AG04449 (cell line): ENCODE results near the gene CPEB3.

Source experiments
- CTCF ChIA-PET: fragments of 350-600 bp; formaldehyde crosslinking; extraction: SDS; loops from one replicate; lab custom pipeline; 2021; ENCODE audit warnings: antibody characterized with exemption; lab: Yijun Ruan, JAX
- POLR2A ChIA-PET: fragments of 400-600, 350-600 bp; formaldehyde crosslinking; extraction: SDS; loops from one replicate; lab custom pipeline; 2020; ENCODE audit warnings: antibody characterized with exemption, inconsistent platforms; lab: Yijun Ruan, JAX
- DNase-seq: peaks from one replicate; pipeline ENCODE4 v3.0.0-alpha.2; 2010; ENCODE audit warnings: low read depth, low spot score
- H3K4me3 ChIP-seq: 2 replicates; pipeline ENCODE4 v1.5.1; 2011; ENCODE audit warnings: low read depth, mild to moderate bottlenecking, control low read depth, low read length
- TF ChIP-seq, protein P1 (sequence below): IDR thresholded peaks from one replicate; pipeline ENCODE4 v1.5.1; 2011; ENCODE audit warnings: mild to moderate bottlenecking, moderate library complexity, low read length, control low read depth, inconsistent platforms; ENCODE audit not compliant: insufficient read depth; ENCODE audit errors: missing control alignments

Gene CPEB3

DNA sequence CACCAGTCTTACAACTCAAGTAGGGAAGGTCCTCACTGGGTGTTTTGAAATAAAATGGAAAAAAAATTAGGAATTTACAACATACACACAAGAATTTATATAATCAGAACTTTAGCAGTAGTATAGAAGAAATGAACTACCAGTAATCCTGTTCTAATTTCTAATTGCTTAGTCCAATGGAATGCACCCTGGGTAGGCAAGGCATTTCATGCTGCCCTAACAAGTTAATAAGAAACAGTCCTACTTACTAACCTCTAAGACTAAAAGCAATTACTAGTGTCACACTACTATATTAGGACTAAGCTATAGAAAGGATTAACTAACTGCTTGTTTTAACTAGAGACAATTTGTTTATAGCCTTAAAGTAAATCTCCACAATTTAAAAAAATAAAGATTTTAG is 209.2 kb downstream of the CPEB3 start:
- no peak for DNase-seq
- ChIA-PET CTCF (no interaction called here), POLR2A (no interaction called here)
- TF ChIP-seq, protein P1, sequence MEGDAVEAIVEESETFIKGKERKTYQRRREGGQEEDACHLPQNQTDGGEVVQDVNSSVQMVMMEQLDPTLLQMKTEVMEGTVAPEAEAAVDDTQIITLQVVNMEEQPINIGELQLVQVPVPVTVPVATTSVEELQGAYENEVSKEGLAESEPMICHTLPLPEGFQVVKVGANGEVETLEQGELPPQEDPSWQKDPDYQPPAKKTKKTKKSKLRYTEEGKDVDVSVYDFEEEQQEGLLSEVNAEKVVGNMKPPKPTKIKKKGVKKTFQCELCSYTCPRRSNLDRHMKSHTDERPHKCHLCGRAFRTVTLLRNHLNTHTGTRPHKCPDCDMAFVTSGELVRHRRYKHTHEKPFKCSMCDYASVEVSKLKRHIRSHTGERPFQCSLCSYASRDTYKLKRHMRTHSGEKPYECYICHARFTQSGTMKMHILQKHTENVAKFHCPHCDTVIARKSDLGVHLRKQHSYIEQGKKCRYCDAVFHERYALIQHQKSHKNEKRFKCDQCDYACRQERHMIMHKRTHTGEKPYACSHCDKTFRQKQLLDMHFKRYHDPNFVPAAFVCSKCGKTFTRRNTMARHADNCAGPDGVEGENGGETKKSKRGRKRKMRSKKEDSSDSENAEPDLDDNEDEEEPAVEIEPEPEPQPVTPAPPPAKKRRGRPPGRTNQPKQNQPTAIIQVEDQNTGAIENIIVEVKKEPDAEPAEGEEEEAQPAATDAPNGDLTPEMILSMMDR: no peak
- no peak overlapping the region for H3K4me3 ChIP-seq

DNA sequence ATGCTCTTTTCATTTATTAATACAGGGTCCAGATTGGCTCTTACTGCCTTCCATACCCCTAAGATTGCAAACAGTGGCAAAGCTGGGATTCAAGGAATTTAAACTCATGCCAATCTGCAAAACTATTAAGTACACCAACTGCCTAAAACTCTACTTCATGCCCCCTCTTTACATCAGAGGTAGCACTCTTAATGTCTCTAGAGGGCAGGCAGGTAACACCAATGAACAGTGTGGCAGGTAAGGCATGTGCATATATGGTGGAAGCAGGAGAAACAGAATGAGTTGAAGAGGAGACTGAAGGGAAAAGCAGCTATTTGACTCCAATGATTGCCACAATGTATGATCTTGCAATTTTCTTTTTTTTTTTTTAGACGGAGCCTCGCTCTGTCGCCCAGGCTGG is 210.6 kb downstream of the CPEB3 start:
- DNase-seq: no peak
- ChIA-PET CTCF (interaction anchor here (1.0 to 1.3 kb wide), 3 partner anchors 17 to 211 kb away, joined by 3 to 4 read pairs (median 4); partner anchors contain the start of genes CPEB3 and MARCHF5), POLR2A (no interaction called here)
- no peak overlapping the region for H3K4me3 ChIP-seq
- TF ChIP-seq, protein P1: no peak

DNA sequence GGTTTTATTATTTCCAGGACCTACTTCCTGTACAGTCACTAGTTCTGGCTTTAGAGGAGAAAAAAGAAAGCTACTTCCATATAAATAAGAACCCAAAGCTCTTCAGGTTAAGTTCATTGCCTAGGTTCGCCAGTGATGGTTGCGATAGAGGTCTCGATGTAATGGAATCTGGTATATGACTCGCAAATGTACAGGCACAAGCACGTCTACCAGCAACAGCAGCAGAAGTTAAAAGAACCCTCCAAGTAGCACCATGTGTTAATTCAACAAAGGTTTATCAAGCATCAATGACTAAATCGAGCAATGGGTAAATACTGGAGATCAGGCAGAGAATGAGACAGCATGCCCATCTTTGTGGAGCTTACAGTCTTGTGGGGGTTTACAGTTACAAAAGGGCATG is 211.9 kb downstream of the CPEB3 start:
- no peak overlapping the region for H3K4me3 ChIP-seq
- CTCF ChIA-PET: interaction anchor here (1.3 to 1.4 kb wide), 2 partner anchors 9 to 16 kb away, joined by 4 read pairs; no protein-coding TSS in a partner anchor
- TF ChIP-seq, protein P1: no peak
- POLR2A ChIA-PET: no interaction called here
- no peak for DNase-seq

DNA sequence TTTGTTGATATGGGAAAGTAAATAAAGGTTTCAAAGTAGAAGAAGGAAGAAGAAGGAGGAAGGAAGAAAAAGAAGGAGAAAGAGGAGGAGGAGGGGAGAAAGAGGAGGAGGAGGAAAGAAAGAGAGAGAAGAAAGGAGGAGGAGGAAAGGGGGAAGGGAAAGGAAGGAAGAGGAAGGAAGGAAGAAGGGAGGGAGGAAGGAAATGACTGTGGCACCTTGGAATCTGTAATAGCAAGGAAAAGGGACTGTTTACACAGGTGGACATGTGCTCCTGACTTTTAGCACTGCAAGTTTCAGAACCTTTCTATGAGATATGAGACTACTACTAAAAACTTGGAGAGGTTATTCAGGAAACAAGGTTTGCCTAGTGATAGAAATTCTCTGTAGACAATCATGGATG is 214.2 kb downstream of the CPEB3 start:
- ChIA-PET CTCF (interaction anchor here (1.9 kb wide), 1 partner anchor 10 kb away, joined by 16 read pairs; no protein-coding TSS in a partner anchor), POLR2A (no interaction called here)
- no peak overlapping the region for H3K4me3 ChIP-seq
- TF ChIP-seq, protein P1: no peak
- no peak for DNase-seq

DNA sequence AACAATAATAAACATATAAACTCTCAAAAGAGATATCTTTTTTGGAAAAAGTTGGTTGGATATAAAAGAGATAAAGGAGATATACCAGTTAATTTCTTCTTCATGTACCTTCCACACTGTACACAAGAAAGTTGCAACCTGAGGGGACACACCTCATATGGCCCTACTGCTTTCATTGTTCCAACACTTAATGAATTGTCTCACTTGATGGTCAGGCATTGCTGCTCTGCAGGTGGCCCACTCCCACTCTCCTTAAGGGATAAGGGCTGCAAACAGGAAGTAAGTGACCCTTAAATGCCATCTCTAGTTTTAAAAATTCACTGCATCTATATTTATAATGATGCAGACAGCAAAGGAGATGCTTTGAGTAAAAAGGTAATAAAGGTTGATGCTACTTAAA is 215.0 kb downstream of the CPEB3 start:
- TF ChIP-seq, protein P1: no peak
- no peak overlapping the region for H3K4me3 ChIP-seq

DNA sequence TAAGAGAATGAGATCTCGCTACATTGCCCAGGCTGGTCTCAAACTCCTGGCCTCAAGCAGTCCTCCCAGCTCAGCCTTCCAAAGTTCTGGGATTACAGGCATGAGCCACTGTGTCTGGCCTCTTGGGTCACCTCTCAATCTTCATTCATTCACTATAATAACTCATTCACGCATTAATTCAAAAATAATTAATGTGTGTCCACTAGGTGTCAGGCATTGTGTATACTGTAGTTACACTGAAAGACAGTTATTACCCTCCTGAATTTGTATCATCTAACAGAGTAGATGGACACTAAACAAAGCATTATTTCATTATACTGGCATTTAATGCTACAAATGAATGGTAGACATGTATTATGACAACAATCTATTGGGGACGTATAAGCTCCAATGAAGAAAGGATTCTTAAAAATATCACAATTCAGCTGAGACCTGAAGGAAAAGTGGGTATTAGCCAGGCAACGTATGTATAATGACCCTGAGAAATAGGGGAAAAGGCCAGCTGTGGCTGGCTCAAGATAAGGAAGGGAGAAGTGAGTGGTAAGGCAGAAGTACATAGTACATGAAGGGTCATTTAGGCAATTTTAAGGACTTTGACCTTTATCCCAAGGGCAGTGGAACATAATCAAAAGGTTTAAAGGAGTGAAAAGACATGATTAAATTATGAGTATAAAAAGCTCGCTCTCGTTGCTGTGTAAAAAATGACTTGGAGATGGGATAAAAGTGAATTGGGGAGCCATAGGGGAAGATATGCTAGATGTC is 216.6 kb downstream of the CPEB3 start:
- TF ChIP-seq, protein P1: no peak
- POLR2A ChIA-PET: no interaction called here
- CTCF ChIA-PET: interaction anchor here (0.8 to 3.0 kb wide), 7 partner anchors 9 to 363 kb away, joined by 3 to 20 read pairs (median 3); no protein-coding TSS in a partner anchor
- H3K4me3 ChIP-seq: no peak overlapping the region
- DNase-seq: no peak

More for the DNA sequence above, 215.0 kb downstream of the CPEB3 start:
- DNase-seq: no peak
- ChIA-PET CTCF (interaction anchor here (3.0 kb wide), 1 partner anchor 12 kb away, joined by 20 read pairs; no protein-coding TSS in a partner anchor), POLR2A (no interaction called here)
